LoVo (cell line): ENCODE measurements around the gene IFIT1B.
A peak's percentile ranks its signal among the peaks of the same experiment; 100 is the strongest.

ENCODE experiments used
- DNase-seq: peaks from one replicate; pipeline ENCODE4 v3.0.0-alpha.2; 2016; ENCODE audit warnings: low spot score

IFIT1B gene

GRCh38 chr10:89348481-89348880 lies 29.4 kb upstream of the IFIT1B start:
- no peak for DNase-seq

- DNase-seq = no peak
These were observed 28.9 kb upstream of the IFIT1B start for GRCh38 chr10:89348975-89349374.

- peak; percentile 13 for DNase-seq
These were observed 27.1 kb upstream of the IFIT1B start for GRCh38 chr10:89350631-89351315.

GRCh38 chr10:89351412-89351779 lies 26.5 kb upstream of the IFIT1B start:
- DNase-seq = peak; percentile 9

GRCh38 chr10:89351780-89352597 lies 25.9 kb upstream of the IFIT1B start:
- peak; percentile 85 for DNase-seq

GRCh38 chr10:89352802-89353201 lies 25.1 kb upstream of the IFIT1B start:
- no peak for DNase-seq

GRCh38 chr10:89355394-89355931 lies 22.4 kb upstream of the IFIT1B start:
- no peak for DNase-seq

GRCh38 chr10:89357096-89357495 lies 20.8 kb upstream of the IFIT1B start:
- no peak for DNase-seq

GRCh38 chr10:89357975-89358374 lies 19.9 kb upstream of the IFIT1B start:
- DNase-seq = no peak

GRCh38 chr10:89360157-89360556 lies 17.7 kb upstream of the IFIT1B start:
- no peak for DNase-seq

- DNase-seq = no peak
These were observed 14.9 kb upstream of the IFIT1B start for GRCh38 chr10:89362929-89363328.

GRCh38 chr10:89363729-89364442 lies 14.0 kb upstream of the IFIT1B start:
- DNase-seq = no peak

- DNase-seq = no peak
These were observed 13.3 kb upstream of the IFIT1B start for GRCh38 chr10:89364531-89364930.

- DNase-seq = no peak
These were observed 10.3 kb upstream of the IFIT1B start for GRCh38 chr10:89367529-89367928.

GRCh38 chr10:89368129-89368528 lies 9.7 kb upstream of the IFIT1B start:
- no peak for DNase-seq

- DNase-seq = no peak
These were observed 8.4 kb upstream of the IFIT1B start for GRCh38 chr10:89369156-89370105.

GRCh38 chr10:89371079-89371478 lies 6.8 kb upstream of the IFIT1B start:
- no peak for DNase-seq

GRCh38 chr10:89371987-89372386 lies 5.9 kb upstream of the IFIT1B start:
- DNase-seq = no peak

GRCh38 chr10:89373916-89374711 lies 3.7 kb upstream of the IFIT1B start:
- DNase-seq = peak; percentile 62

GRCh38 chr10:89374713-89375141 lies 3.1 kb upstream of the IFIT1B start:
- no peak for DNase-seq

GRCh38 chr10:89379103-89379502 lies 1.2 kb downstream of the IFIT1B start:
- no peak for DNase-seq
